Prostate gland (tissue), 2 donors: ENCODE data around the gene DHRS2. TPM values are rescaled to one million over a fixed set of nuclear protein-coding genes. Genes with fewer than 3 reads are reported as not detected.

ENCODE experiments used
- DNase-seq: peaks from one replicate; pipeline ENCODE4 v3.0.0-alpha.2; 2019; ENCODE audit warnings: low spot score
- H3K27ac ChIP-seq, 2 donors: fragments of 200-600 bp; sonication (generic); 2 replicates each; pipeline ENCODE4 v1.5.1; 2017 to 2019
- H3K27me3 ChIP-seq: fragments of 200-600 bp; sonication (generic); replicated peaks from 2 replicates; pipeline ENCODE4 v1.5.1; 2019; ENCODE audit not compliant: insufficient read depth
- H3K36me3 ChIP-seq, 2 donors: fragments of 200-600 bp; sonication (generic); 1 replicate in 1 of 2; 2 replicates in 1 of 2; pipeline versions ENCODE4 v1.5.1 to v1.8.1; 2017 to 2019
- H3K4me1 ChIP-seq: fragments of 200-600 bp; sonication (generic); replicated peaks from 2 replicates; pipeline ENCODE4 v1.5.1; 2019
- H3K4me3 ChIP-seq, 2 donors: fragments of 200-600 bp; sonication (generic); 2 replicates each; pipeline ENCODE4 v1.5.1; 2017 to 2019
- H3K9me3 ChIP-seq: fragments of 200-600 bp; sonication (generic); 2 replicates; pipeline ENCODE4 v1.5.1; 2017
- POLR2A ChIP-seq: fragments of 450-650 bp; IDR thresholded peaks from one replicate; pipeline ENCODE4 v1.6.1; 2016; ENCODE audit warnings: antibody characterized with exemption, mild to moderate bottlenecking
- POLR2AphosphoS5 ChIP-seq: sonication (generic); formaldehyde crosslinking; IDR thresholded peaks from one replicate; pipeline ENCODE4 v1.6.1; 2017; ENCODE audit warnings: antibody characterized with exemption
- WGBS: methylation state at CpG from one replicate; pipeline ENCODE4 v1.1.5; 2018; 5-methylcytosine and 5-hydroxymethylcytosine counted together
- intact Hi-C: fragments of 100-400 bp; cut with DNase I; formaldehyde crosslinking; loops from one replicate; pipeline ENCODE4 v1.14.2; 2022
- total RNA-seq, 2 donors: library from RNA; depleted of rRNA; stranded (reverse); fragments of >200 nt; gene quantifications; one replicate each; pipeline ENCODE4 v1.1.0, GENCODE V29; 2016
- TF ChIP-seq, protein P1 (sequence below), 4 experiments: fragments of 200-600 bp in 2 of 4; fragments of 450-650 bp in 2 of 4; sonication (generic) in 2 of 4; IDR thresholded peaks; 1 replicate in 3 of 4; 2 replicates in 1 of 4; pipeline ENCODE4 v1.5.1; 2016 to 2019; ENCODE audit warnings: antibody characterized with exemption in 4 of 4, mild to moderate bottlenecking in 2 of 4, moderate library complexity in 2 of 4

DHRS2 gene
- total RNA-seq, 2 donors from 2014 or later, result 1.2 to 5.9 TPM

DNA sequence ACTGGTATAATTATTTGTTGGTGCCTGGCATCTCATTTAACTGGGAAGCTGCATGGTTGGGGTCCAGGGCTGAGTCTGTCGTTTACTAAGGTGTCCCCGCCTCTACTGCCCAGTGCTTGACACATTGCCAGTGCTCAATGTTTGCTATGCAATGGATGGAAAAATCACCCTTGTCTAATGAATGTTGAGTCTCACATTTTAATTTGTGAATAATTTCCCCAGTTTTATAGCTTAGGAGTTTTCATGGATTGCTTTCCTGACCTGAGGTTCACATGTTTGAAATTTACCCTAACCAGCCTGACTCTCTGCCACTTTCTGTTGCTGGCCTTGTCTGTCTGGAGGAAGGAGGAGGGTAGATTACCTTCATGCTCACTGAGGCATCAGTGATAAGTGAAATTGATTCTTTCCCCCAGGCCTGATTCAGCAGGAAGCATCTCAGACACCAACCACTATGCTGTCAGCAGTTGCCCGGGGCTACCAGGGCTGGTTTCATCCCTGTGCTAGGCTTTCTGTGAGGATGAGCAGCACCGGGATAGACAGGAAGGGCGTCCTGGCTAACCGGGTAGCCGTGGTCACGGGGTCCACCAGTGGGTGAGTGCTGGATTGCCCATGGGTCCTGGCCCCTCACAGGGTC, 2.4 kb downstream of the DHRS2 start:
- Histone ChIP-seq H3K36me3 (no peaks in the 10 kb centered on the region), H3K9me3 (no peaks in the 10 kb centered on the region), H3K27ac (no peak overlapping the region), H3K4me1 (no peaks in the 10 kb centered on the region), H3K4me3 (no peak overlapping the region), H3K27me3 (no peaks in the 10 kb centered on the region)
- 86% methylated on average over 8 of the region's 8 CpGs for WGBS
- intact Hi-C loops, result no loop called here
- TF ChIP-seq POLR2A, result no peak
- no peak for TF ChIP-seq POLR2AphosphoS5
- TF ChIP-seq, protein P1, sequence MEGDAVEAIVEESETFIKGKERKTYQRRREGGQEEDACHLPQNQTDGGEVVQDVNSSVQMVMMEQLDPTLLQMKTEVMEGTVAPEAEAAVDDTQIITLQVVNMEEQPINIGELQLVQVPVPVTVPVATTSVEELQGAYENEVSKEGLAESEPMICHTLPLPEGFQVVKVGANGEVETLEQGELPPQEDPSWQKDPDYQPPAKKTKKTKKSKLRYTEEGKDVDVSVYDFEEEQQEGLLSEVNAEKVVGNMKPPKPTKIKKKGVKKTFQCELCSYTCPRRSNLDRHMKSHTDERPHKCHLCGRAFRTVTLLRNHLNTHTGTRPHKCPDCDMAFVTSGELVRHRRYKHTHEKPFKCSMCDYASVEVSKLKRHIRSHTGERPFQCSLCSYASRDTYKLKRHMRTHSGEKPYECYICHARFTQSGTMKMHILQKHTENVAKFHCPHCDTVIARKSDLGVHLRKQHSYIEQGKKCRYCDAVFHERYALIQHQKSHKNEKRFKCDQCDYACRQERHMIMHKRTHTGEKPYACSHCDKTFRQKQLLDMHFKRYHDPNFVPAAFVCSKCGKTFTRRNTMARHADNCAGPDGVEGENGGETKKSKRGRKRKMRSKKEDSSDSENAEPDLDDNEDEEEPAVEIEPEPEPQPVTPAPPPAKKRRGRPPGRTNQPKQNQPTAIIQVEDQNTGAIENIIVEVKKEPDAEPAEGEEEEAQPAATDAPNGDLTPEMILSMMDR (IDR thresholded peaks at IDR 0.05), result no peak
- DNase-seq, result no peak

DNA sequence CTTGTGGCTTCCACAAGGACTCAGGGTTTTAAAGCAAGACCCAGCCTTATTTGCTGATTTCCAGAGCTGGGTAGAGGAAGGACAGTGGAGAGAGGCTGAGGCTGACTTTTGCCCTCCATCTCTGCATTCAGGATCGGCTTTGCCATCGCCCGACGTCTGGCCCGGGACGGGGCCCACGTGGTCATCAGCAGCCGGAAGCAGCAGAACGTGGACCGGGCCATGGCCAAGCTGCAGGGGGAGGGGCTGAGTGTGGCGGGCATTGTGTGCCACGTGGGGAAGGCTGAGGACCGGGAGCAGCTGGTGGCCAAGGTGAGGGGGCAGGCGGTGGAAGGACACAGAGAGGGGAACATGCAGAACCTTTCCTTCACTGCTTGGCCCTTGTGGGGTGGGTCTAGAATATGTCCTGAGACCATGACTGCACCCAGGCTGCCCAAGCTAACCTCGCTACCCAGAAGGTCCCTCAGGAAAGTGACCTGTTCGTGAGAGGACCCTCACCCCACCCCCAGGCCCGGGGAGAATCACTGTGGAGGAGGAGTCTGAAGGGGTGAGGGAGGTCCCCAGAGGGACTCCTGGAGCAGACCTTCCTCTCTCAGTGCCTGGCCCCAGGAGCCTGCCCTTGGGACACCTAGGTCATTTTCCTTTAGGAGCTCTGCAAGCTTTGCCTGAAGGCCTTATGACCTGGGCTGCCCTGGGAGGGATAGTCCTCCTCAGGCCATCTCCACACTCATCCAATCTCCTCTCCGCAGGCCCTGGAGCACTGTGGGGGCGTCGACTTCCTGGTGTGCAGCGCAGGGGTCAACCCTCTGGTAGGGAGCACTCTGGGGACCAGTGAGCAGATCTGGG, 3.1 kb downstream of the DHRS2 start:
- Histone ChIP-seq H3K27ac (peak overlapping the region; percentile 11 to 12), H3K9me3 (no peaks in the 10 kb centered on the region), H3K4me3 (no peak overlapping the region), H3K4me1 (no peaks in the 10 kb centered on the region), H3K36me3 (no peaks in the 10 kb centered on the region), H3K27me3 (no peaks in the 10 kb centered on the region)
- intact Hi-C loops, result no loop called here
- WGBS, result 93% methylated on average over 21 of the region's 21 CpGs
- TF ChIP-seq POLR2AphosphoS5 (no peak), POLR2A (no peak)
- TF ChIP-seq, protein P1 (IDR thresholded peaks at IDR 0.05), result no peak
- no peak for DNase-seq

DNA sequence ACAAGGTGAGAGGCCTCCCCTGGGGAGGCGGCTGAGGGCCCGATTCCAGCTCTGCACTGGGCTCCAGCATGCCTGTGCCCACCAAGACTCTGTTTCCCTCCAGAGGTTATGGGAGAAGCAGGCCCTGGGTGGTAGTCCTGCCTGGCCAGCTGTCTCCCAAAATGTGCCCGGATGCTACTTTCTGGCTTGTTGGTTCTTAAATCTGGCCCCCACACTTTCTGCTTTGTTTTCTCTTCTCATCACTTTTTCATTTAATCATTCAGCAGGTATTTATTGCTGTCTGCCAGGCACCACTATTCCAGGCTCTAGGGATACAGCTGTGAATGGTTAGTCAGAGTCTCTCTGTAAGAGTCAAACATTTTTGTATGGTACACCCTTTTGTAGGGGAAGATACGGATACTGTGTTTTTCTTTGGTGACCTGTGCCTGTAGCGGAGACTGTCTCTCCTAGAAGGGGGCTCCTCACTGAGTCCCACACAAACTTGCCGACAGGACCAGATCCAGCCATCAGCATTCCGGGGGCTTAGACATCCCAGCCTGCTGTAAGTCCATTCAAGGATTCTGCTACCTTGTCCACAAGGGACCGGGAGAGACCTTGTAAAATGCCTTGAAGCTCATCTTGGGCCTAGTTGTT, 3.8 kb downstream of the DHRS2 start:
- Histone ChIP-seq H3K27me3 (no peaks in the 10 kb centered on the region), H3K9me3 (no peaks in the 10 kb centered on the region), H3K4me1 (no peaks in the 10 kb centered on the region), H3K36me3 (no peaks in the 10 kb centered on the region), H3K4me3 (no peak overlapping the region), H3K27ac (peak overlapping the region; percentile 11 to 12)
- TF ChIP-seq, protein P1 (IDR thresholded peaks at IDR 0.05), result no peak
- no peak for TF ChIP-seq POLR2AphosphoS5
- no peak for TF ChIP-seq POLR2A
- 56% methylated on average over 8 of the region's 8 CpGs for WGBS
- no peak for DNase-seq
- intact Hi-C loops, result loop anchor here (10.0 kb wide), 1 partner anchor 215 kb away; no protein-coding TSS in a partner anchor

DNA sequence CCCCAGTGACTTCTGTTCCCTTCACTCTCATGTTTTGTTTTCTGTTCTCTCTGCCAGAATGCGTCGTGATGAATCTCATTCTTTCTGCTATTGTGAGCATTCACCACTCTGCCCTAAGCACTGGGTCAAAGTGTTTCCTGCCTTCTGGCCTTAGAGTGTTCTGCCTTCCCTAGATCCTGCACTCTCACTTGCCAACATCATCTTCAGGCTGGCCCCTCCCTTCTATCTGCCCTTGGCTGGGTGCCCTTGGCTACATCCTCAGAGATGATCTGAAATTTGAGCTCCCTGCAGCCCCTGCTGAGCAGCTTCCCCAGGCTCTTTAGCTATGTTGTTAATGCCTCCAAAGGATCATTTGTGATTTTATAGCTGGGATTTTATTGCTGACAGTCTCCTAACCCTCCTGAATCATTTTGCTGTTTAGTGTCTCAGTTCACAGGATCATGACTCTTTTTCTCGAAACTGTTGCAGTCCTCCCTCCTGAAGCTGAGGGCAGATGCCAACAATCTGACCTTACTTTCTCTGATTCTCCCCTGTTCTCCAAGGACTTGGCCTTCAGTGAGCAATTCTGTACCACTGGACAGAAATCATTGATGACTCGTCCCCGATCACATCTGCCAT, 4.5 kb downstream of the DHRS2 start:
- TF ChIP-seq, protein P1 (IDR thresholded peaks at IDR 0.05), result no peak
- TF ChIP-seq POLR2A (no peak), POLR2AphosphoS5 (peak; percentile 50)

More for the DNA sequence above, 4.5 kb downstream of the DHRS2 start:
- 18% methylated on average over 5 of the region's 5 CpGs for WGBS
- peak overlapping the region; percentile 11 to 12 for H3K27ac ChIP-seq
- no peaks in the 10 kb centered on the region for H3K27me3 ChIP-seq
- H3K4me3 ChIP-seq, result no peak overlapping the region
- H3K4me1 ChIP-seq, result no peaks in the 10 kb centered on the region
- peak; percentile 42 for DNase-seq
- H3K36me3 ChIP-seq, result no peaks in the 10 kb centered on the region
- intact Hi-C loops, result loop anchor here (10.0 kb wide), 1 partner anchor 214 kb away; no protein-coding TSS in a partner anchor
- no peaks in the 10 kb centered on the region for H3K9me3 ChIP-seq
